ENCODE data around the gene RUVBL2.
A peak's percentile ranks its signal among the peaks of the same experiment; 100 is the strongest.

RUVBL2 gene

GRCh38 chr19:48999481-49000325 is 6.0 kb downstream of the RUVBL2 start:
- Histone ChIP-seq H2AFZ (no peak overlapping the region), H3K4me1 (no peaks in the 10 kb centered on the region), H3K4me3 (ENCODE audit: low read depth, low read length) (no peak overlapping the region), H3K27me3 (ENCODE audit: control insufficient read depth, insufficient read depth, low read length) (no peaks in the 10 kb centered on the region), H3K4me2 (ENCODE audit: low read length) (no peak overlapping the region), H3K27ac (no peak overlapping the region), H3K9me3 (ENCODE audit: control insufficient read depth, low read length) (no peaks in the 10 kb centered on the region), H3K79me2 (peaks cover 6% of the 10 kb centered on the region), H3K36me3 (ENCODE audit: control insufficient read depth, insufficient read depth, low read length) (no peaks in the 10 kb centered on the region), H3K9ac (no peak overlapping the region)
- TF ChIP-seq, protein P1, sequence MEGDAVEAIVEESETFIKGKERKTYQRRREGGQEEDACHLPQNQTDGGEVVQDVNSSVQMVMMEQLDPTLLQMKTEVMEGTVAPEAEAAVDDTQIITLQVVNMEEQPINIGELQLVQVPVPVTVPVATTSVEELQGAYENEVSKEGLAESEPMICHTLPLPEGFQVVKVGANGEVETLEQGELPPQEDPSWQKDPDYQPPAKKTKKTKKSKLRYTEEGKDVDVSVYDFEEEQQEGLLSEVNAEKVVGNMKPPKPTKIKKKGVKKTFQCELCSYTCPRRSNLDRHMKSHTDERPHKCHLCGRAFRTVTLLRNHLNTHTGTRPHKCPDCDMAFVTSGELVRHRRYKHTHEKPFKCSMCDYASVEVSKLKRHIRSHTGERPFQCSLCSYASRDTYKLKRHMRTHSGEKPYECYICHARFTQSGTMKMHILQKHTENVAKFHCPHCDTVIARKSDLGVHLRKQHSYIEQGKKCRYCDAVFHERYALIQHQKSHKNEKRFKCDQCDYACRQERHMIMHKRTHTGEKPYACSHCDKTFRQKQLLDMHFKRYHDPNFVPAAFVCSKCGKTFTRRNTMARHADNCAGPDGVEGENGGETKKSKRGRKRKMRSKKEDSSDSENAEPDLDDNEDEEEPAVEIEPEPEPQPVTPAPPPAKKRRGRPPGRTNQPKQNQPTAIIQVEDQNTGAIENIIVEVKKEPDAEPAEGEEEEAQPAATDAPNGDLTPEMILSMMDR (IDR thresholded peaks at IDR 0.05): peak; percentile 48

GRCh38 chr19:49004133-49004532 is 10.4 kb downstream of the RUVBL2 start:
- no peak overlapping the region for H3K4me3 ChIP-seq (ENCODE audit: low read depth, low read length)
- H3K27ac ChIP-seq: no peak overlapping the region
- H3K36me3 ChIP-seq (ENCODE audit: control insufficient read depth, insufficient read depth, low read length): no peaks in the 10 kb centered on the region

GRCh38 chr19:49004964-49005614 is 11.4 kb downstream of the RUVBL2 start:
- Histone ChIP-seq H2AFZ (no peak overlapping the region), H3K4me2 (ENCODE audit: low read length) (no peak overlapping the region), H3K4me1 (no peaks in the 10 kb centered on the region), H3K9ac (no peak overlapping the region), H3K27ac (no peak overlapping the region), H3K27me3 (ENCODE audit: control insufficient read depth, insufficient read depth, low read length) (no peaks in the 10 kb centered on the region), H3K9me3 (ENCODE audit: control insufficient read depth, low read length) (no peaks in the 10 kb centered on the region), H3K4me3 (ENCODE audit: low read depth, low read length) (no peak overlapping the region), H3K36me3 (ENCODE audit: control insufficient read depth, insufficient read depth, low read length) (no peaks in the 10 kb centered on the region), H3K79me2 (no peaks in the 10 kb centered on the region)
- TF ChIP-seq, protein P1 (IDR thresholded peaks at IDR 0.05): no peak

More at GRCh38 chr19:49004133-49004532, 10.4 kb downstream of the RUVBL2 start:
- Histone ChIP-seq H3K4me2 (ENCODE audit: low read length) (no peak overlapping the region), H3K79me2 (no peaks in the 10 kb centered on the region), H3K9me3 (ENCODE audit: control insufficient read depth, low read length) (no peaks in the 10 kb centered on the region), H2AFZ (no peak overlapping the region), H3K9ac (no peak overlapping the region), H3K27me3 (ENCODE audit: control insufficient read depth, insufficient read depth, low read length) (no peaks in the 10 kb centered on the region), H3K4me1 (no peaks in the 10 kb centered on the region)
- TF ChIP-seq, protein P1 (IDR thresholded peaks at IDR 0.05): no peak

- Histone ChIP-seq H3K4me3 (ENCODE audit: low read depth, low read length) (no peak overlapping the region), H3K9me3 (ENCODE audit: control insufficient read depth, low read length) (no peaks in the 10 kb centered on the region), H3K27ac (no peak overlapping the region), H2AFZ (no peak overlapping the region), H3K9ac (no peak overlapping the region), H3K27me3 (ENCODE audit: control insufficient read depth, insufficient read depth, low read length) (no peaks in the 10 kb centered on the region), H3K4me1 (no peaks in the 10 kb centered on the region), H3K36me3 (ENCODE audit: control insufficient read depth, insufficient read depth, low read length) (no peaks in the 10 kb centered on the region), H3K4me2 (ENCODE audit: low read length) (no peak overlapping the region), H3K79me2 (no peaks in the 10 kb centered on the region)
- TF ChIP-seq, protein P1 (IDR thresholded peaks at IDR 0.05): no peak
These were observed 13.2 kb downstream of the RUVBL2 start for GRCh38 chr19:49006905-49007304.
